Stimulated activated CD8-positive, alpha-beta memory T cell treated with anti-CD3 and anti-CD28 coated beads, Interleukin-12 subunit alpha, Interleukin-12 subunit beta, amount 100 ng/mL, for 1 hour (primary cell): ENCODE measurements around the gene DPP7.
"Not testable (repeated sequence)": the region's sequence is repeated elsewhere in the genome, so short reads cannot be mapped to it uniquely, and the experiment has no call there.

ENCODE experiments used
- DNase-seq: peaks from one replicate; pipeline ENCODE4 v3.0.0-alpha.2; 2020; ENCODE audit warnings: low read depth

The DPP7 gene

GRCh38 chr9:137147793-137148160, 33.2 kb upstream of the DPP7 start:
- DNase-seq, result no peak

GRCh38 chr9:137147091-137147792, 32.7 kb upstream of the DPP7 start:
- DNase-seq, result no peak

DNA sequence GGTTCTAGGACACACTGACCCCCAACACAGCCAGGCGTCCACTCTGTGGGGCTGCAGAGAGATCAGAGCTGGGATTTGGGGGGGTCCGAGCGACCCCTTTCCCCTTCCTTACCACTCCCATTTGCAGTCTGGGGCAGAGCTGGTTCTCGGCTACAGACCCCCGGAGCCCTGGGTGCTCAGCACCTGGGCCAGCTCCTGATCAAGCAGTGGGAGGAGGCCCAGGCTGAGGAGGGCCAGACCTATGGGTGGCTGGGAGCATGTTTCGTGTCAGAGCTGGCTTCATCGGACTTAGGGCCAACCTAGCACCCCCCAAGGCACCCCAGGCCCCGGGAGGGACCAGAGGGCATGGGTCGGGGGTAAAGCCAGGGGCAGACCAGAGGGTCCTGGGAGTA, 32.0 kb upstream of the DPP7 start:
- no peak for DNase-seq

DNA sequence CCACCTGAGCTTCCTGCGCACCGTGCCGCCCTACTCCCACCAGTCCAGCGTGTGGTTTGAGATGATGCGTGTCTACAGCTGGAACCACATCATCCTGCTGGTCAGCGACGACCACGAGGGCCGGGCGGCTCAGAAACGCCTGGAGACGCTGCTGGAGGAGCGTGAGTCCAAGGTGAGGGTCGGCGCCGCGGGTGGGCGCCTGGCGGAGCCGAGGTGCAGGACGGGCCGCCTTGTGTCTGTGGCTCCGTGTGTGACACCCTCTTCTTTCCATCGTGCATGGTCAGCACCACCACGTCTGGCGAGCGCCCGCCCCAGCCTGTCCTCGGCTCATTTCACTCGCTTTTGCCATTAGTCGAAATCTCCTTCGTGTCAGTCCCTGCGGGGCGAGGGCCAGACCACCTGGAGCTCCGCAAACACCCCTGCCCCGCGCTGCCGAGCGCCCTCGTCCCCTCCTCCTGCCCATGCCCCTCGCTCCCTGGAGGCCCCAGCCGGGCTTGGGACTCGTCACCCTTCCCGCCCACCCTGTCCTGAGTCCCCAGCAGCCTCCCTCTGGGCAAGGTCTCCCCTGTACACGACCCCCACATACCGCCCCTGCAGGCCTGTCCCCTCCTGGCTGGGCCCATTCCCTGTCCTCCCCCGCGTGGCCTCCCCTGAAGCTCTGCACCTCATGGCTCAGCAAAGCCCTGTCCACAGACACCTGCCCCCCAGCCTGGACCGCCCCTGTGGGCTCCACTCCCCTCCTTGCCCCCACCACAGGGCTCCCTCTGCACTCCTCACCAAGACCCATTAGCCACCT, 31.4 kb upstream of the DPP7 start:
- no peak for DNase-seq

- DNase-seq, result no peak
Observed at GRCh38 chr9:137143459-137143858, 28.9 kb upstream of the DPP7 start.

DNA sequence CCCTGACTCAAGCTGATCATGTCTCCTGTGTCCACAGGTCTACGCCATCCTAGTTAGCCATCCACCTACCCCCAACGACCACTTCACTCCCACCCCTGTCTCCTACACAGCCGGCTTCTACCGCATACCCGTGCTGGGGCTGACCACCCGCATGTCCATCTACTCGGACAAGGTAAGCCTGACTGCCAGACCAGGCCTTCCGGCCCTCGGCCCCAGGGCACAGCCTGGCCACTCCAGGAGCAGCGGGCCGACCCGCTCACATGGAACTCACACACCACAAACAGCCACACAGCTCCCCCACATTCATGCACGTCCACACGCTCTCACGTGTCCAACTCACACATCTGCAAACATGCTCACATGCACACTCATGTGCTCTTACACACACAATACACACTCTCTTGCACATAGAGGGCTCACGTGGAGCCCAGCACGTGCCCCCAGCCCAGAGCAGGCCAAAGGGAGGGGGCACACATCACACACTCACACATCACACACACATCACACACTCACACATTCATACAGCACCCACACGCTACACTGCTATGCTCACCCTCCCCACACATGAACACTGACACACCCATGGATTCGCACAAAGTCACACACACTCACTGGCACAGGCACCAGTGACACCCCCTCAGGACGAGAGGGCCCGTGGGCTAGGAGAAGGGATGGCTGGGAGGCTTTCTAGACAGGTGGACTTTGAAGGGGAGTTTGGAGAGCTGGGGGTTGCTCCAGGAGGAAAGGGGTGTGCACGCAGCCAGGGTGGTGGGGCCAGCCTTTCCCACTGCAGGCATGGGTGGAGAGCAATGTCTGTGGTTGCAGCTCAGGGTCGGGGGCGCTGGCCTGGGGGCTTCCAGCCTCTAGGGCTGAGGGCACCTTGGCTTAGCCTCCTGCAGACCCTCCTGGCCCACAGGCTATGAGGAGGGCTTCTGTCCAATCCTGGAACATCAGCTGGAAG, 27.7 kb upstream of the DPP7 start:
- DNase-seq, result no peak

DNA sequence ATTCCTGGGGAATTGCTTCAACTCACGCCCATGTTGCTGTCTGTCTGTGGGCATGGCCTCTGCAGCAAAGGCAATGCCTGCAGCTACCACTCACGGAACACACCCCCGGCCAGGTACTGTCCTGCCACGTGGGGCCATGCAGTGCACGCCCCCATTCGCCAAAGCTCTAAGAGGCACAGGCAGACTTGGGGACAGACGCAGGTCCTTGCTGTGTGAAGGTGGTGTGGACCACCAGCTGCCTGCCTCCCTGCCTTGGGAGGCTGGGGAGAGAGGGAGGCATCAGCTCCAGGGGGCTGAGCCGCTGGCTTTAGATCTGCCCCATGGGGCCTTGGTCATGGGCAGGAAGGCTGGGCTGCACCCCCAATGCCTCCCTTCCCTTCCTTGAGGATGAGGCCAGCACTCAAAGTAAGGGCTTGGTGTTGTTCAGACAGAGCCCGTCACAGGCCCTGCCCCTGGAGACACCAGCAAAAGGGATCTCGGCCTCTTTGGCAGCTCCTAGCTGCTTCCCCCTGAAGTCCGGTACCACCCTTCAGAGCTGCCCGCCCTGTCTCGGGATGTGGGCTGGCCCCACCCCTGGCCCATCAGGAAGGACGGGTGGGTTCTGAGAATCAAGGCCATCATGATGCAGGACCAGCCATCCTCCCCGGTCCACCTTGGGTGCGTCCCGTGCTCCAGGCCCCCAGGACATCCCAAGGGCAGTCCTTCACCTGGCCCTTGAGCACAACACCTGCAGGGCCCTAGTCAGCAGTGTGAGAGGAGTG, 26.7 kb upstream of the DPP7 start:
- no peak for DNase-seq

- no peak for DNase-seq
Observed at GRCh38 chr9:137140151-137141012, 25.8 kb upstream of the DPP7 start.

DNA sequence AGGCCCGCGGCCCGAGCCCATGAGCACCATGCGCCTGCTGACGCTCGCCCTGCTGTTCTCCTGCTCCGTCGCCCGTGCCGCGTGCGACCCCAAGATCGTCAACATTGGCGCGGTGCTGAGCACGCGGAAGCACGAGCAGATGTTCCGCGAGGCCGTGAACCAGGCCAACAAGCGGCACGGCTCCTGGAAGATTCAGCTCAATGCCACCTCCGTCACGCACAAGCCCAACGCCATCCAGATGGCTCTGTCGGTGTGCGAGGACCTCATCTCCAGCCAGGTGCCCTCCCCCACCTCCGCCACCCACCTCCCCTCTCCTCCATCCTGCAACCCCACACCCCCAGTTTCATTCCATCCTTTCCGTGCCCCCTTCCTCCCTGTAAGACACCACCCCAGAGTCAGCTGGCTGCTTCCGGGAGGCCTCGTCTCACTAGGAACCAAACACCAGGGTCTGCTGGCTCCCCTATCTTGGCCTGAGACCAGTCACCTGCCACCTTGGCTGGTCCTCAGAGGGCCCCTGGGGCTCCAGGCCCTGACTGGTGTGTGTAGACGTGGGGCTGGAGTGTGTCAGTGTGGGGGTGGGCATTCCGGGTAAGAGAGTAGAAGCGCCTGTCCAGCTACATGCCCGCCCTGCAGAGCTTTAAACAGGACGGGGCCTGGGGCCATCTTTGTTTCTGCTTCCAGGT, 25.1 kb upstream of the DPP7 start:
- DNase-seq, result no peak

- no peak for DNase-seq
Observed at GRCh38 chr9:137138722-137139467, 24.4 kb upstream of the DPP7 start, which contains the start of gene GRIN1. Gene GRIN1 (plus strand): TSS chr9:137139154. CDS start chr9:137139487, 333 bp downstream.

DNA sequence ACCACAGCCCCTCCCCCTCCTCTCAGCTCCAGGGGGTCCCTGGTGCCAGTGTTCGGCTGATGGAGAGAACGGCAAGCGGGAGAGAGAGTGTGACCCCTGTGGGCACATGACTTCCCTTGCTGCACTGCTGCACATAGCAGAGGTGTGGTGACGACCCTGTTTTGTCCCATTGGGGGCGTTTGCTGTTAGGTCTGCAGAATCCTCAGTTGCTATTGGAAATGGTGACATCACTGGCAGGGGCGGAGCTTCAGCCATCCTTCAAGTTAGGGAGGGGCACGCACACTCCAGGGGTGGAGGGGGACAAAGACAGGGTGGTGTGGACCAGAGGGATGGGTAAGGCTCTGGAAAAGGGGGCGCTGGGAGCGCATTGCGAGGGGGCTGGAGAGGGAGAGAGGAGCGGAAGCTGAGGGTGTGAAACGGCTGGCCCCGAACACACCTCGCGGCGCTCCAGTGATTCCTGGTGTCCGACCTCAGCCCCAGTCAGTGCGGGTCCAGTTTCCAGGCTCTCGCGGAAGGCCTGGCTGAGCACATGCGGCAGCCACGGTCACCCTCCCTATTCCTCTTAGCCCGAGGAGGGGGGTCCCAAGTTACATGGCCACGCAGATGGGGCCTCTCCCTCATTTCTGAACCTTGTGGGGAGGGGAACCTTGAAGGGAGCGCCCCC, 23.7 kb upstream of the DPP7 start:
- DNase-seq, result no peak

DNA sequence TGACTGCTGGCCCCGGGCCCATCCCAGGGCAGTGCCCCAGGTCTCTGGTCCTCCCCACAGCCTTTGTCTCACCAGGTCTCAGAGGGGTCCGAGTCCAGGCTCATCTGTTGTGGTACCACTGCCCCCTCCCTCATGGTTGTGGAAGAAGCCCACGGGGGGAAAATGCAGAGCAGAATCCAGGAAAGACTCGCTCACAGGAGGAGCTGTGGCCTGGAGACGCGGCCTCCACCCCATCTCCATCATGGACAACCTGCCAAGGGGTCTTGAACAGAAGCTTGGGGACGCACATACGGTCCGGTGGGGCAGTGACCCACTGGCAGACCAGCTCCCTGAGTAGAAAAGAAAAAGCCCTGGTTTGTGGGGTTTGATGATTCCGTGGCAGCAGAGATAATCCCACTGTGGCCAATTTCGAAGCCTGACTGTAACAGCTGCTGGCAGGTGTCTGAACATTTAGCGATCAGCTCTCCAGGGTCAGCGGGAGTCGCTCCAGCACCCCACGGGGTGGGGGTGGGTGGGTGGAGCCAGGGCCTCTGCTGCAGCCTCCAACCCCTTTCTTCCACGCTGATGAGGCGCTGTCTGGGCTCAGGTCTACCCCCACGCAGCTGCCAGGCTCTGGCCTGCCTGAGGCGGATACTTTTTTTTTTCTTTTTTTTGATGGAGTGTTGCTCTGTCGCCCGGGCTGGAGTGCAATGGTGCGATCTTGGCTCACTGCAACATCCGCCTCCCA, 22.5 kb upstream of the DPP7 start:
- DNase-seq, result no peak

- DNase-seq, result no peak
Observed at GRCh38 chr9:137136261-137136880, 21.8 kb upstream of the DPP7 start.

- not testable (repeated sequence) for DNase-seq
Observed at GRCh38 chr9:137135154-137135553, 20.6 kb upstream of the DPP7 start.

DNA sequence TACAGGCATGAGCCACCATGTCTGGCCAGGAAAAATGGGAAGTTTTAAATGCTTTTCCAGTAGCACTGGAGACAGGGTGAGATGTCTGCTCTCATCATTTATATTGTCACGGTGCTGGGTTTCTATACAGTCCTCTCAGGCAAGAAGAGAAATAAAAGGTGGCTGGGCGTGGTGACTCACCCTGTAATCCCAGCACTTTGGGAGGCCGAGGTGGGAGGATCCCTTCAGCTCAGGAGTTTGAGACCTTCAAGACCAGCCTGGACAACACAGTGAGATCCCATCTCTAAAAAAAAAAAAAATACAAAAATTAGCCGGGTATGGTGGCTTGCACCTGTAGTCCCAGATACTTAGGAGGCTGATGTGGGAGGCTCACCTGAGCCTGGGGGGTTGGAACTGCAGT, 19.7 kb upstream of the DPP7 start:
- no peak for DNase-seq

DNA sequence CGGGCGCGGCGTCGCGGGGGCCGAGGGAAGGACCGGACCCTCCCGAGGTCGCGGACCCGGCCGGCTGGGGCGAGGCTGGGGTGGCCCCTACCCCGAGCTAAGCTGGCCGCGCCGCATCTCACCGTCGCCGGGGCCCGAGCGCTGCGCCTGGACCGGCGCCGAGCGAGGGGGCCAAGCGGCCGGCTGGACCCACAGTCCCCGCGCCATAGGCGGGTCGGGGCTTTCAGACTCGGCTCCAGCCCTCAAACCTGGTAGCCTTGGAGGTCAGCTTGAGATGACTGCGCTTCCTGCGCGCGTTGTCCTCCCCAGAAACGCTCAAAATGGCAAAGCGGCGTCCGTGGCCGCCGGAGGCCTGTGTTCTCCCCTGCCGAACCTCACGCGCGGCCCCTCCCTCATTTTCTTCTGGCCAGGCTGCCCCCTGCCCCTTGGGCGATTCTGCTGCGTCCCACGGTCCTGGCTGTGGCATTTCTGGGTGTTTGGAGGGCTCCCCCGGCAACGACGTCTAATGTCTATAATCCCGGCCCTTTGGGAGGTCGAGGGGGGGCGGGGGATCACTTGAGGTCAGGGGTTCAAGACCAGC, 15.7 kb upstream of the DPP7 start:
- no peak for DNase-seq

DNA sequence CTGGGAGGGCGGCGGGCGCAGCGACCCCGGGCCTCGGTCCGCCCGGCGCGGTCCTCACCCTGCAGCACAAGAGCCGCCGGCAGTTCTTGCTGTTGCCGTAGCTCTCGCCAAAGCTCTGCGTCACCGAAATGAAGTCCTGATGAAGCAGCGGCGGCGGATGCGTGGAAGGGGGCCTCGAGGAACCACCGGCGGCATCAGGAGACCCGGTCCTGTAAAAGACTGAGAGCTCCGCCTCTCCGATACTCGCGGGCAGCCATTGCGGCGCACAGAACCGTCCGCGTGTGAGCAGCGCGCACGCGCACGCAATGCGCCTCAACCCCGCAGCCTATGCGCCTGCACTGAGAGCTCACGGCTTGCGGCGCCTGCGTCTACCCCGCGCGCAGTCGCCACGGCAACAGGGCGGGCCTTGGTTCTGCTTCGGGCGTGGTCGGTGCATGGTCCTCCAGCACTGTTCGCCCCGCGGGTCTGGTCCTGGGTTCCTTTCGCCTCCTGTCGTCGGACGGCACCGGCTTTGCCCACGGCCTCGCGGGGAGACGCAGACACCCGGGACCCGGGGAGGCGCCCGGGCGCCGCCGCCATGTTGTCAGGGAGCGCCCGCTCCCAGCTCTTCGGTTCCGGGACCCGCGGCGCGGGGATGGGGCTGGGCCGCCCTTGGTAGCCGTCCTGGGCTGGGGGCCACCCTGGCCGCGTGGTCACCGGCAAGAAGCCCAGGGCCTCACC, 15.1 kb upstream of the DPP7 start:
- DNase-seq, result peak; percentile 76
